ENCODE results near the gene PLCB2.

Gene PLCB2

GRCh38 chr15:40265355-40265754 is 42.4 kb downstream of the PLCB2 start:
- TF ChIP-seq CTCF (IDR thresholded peaks at IDR 0.05; ENCODE audit: low read depth, low read length), result no peak
- DNase-seq (ENCODE audit: extremely low read depth, low read depth), result no peak

GRCh38 chr15:40264321-40265153 is 43.2 kb downstream of the PLCB2 start:
- no peak for DNase-seq (ENCODE audit: extremely low read depth, low read depth)
- TF ChIP-seq CTCF (IDR thresholded peaks at IDR 0.05; ENCODE audit: low read depth, low read length), result no peak

GRCh38 chr15:40263024-40263754 is 44.5 kb downstream of the PLCB2 start:
- no peak for TF ChIP-seq CTCF (IDR thresholded peaks at IDR 0.05; ENCODE audit: low read depth, low read length)
- no peak for DNase-seq (ENCODE audit: extremely low read depth, low read depth)

GRCh38 chr15:40259021-40259420 is 48.7 kb downstream of the PLCB2 start:
- DNase-seq (ENCODE audit: extremely low read depth, low read depth), result no peak
- no peak for TF ChIP-seq CTCF (IDR thresholded peaks at IDR 0.05; ENCODE audit: low read depth, low read length)

- no peak for TF ChIP-seq CTCF (IDR thresholded peaks at IDR 0.05; ENCODE audit: low read depth, low read length)
- DNase-seq (ENCODE audit: extremely low read depth, low read depth), result no peak
Observed at GRCh38 chr15:40258544-40258943, 49.2 kb downstream of the PLCB2 start.

- no peak for DNase-seq (ENCODE audit: extremely low read depth, low read depth)
- no peak for TF ChIP-seq CTCF (IDR thresholded peaks at IDR 0.05; ENCODE audit: low read depth, low read length)
Observed at GRCh38 chr15:40257656-40258450, 49.9 kb downstream of the PLCB2 start.
